H9 (cell line): ENCODE measurements around the gene TMEM176A. TPM values are rescaled to one million over a fixed set of nuclear protein-coding genes. Genes with fewer than 3 reads are reported as not detected.

Experiments
- DNase-seq: peaks from one replicate; pipeline ENCODE4 v3.0.0-alpha.2; 2017
- H2AFZ ChIP-seq: one replicate; pipeline ENCODE4 v1.6.1; 2013; ENCODE audit warnings: mild to moderate bottlenecking, low read length, control low read depth, moderate library complexity
- H2AK5ac ChIP-seq: 2 replicates; pipeline ENCODE4 v1.6.1; 2013; ENCODE audit warnings: low read length, control low read depth, mixed read lengths; ENCODE audit not compliant: insufficient read length
- H2BK120ac ChIP-seq: one replicate; pipeline ENCODE4 v1.6.1; 2013; ENCODE audit warnings: low read depth, mild to moderate bottlenecking, low read length, control low read depth, inconsistent platforms; ENCODE audit not compliant: poor library complexity, severe bottlenecking
- H2BK12ac ChIP-seq: 2 replicates; pipeline ENCODE4 v1.6.1; 2013; ENCODE audit warnings: low read length, control low read depth, mixed read lengths, low read depth; ENCODE audit not compliant: insufficient read length
- H2BK15ac ChIP-seq: 2 replicates; pipeline ENCODE4 v1.6.1; 2013; ENCODE audit warnings: low read depth, low read length, control low read depth
- H2BK20ac ChIP-seq: one replicate; pipeline ENCODE4 v1.6.1; 2013; ENCODE audit warnings: low read depth, mild to moderate bottlenecking, low read length, control low read depth, inconsistent platforms; ENCODE audit not compliant: poor library complexity, severe bottlenecking
- H2BK5ac ChIP-seq: 2 replicates; pipeline ENCODE4 v1.6.1; 2013; ENCODE audit warnings: low read length, control low read depth, mixed read lengths; ENCODE audit not compliant: insufficient read length
- H3K14ac ChIP-seq: 2 replicates; pipeline ENCODE4 v1.6.1; 2013; ENCODE audit warnings: low read length, control low read depth; ENCODE audit not compliant: insufficient read depth
- H3K18ac ChIP-seq: 2 replicates; pipeline ENCODE4 v1.6.1; 2013; ENCODE audit warnings: low read depth, mild to moderate bottlenecking, mixed read lengths, low read length, control low read depth; ENCODE audit not compliant: insufficient read length
- H3K23ac ChIP-seq: 2 replicates; pipeline ENCODE4 v1.6.1; 2013; ENCODE audit warnings: low read length, control low read depth, mixed read lengths, low read depth; ENCODE audit not compliant: insufficient read length
- H3K23me2 ChIP-seq: 2 replicates; pipeline ENCODE4 v1.6.1; 2013; ENCODE audit warnings: low read depth, mild to moderate bottlenecking, mixed read lengths, low read length, control low read depth; ENCODE audit not compliant: insufficient read length, poor library complexity, severe bottlenecking
- H3K27ac ChIP-seq: 2 replicates; pipeline ENCODE4 v1.5.1; 2013; ENCODE audit warnings: low read length, control low read depth, mixed read lengths, low read depth; ENCODE audit not compliant: insufficient read length
- H3K27me3 ChIP-seq: 2 replicates; pipeline ENCODE4 v1.6.1; 2013; ENCODE audit warnings: low read length, control low read depth, inconsistent platforms; ENCODE audit not compliant: insufficient read depth
- H3K4ac ChIP-seq: 2 replicates; pipeline ENCODE4 v1.6.1; 2013; ENCODE audit warnings: low read depth, mild to moderate bottlenecking, control low read depth, inconsistent platforms, low read length, moderate library complexity
- H3K4me1 ChIP-seq: 2 replicates; pipeline ENCODE4 v1.6.1; 2013; ENCODE audit warnings: low read length, control low read depth, inconsistent platforms; ENCODE audit not compliant: insufficient read depth
- H3K4me2 ChIP-seq: 2 replicates; pipeline ENCODE4 v1.6.1; 2013; ENCODE audit warnings: low read length, control low read depth, mixed read lengths; ENCODE audit not compliant: insufficient read length, insufficient read depth
- H3K56ac ChIP-seq: 2 replicates; pipeline ENCODE4 v1.6.1; 2013; ENCODE audit warnings: low read depth, mild to moderate bottlenecking, mixed read lengths, low read length, control low read depth; ENCODE audit not compliant: insufficient read length
- H3K79me1 ChIP-seq: 2 replicates; pipeline ENCODE4 v1.6.1; 2013; ENCODE audit warnings: low read depth, mild to moderate bottlenecking, moderate library complexity, low read length, control low read depth, inconsistent platforms; ENCODE audit not compliant: insufficient read depth, poor library complexity, severe bottlenecking
- H3K79me2 ChIP-seq: 2 replicates; pipeline ENCODE4 v1.6.1; 2013; ENCODE audit warnings: low read length, control low read depth, inconsistent platforms; ENCODE audit not compliant: insufficient read depth
- H3K9ac ChIP-seq: 2 replicates; pipeline ENCODE4 v1.6.1; 2013; ENCODE audit warnings: low read length, control low read depth, mixed read lengths; ENCODE audit not compliant: insufficient read length; ENCODE audit errors: extremely low read depth
- H3K9me3 ChIP-seq: one replicate; pipeline ENCODE4 v1.6.1; 2013; ENCODE audit warnings: low read depth, low read length, inconsistent platforms; ENCODE audit not compliant: control insufficient read depth
- H3T11ph ChIP-seq: one replicate; pipeline ENCODE4 v1.6.1; 2013; ENCODE audit warnings: mild to moderate bottlenecking, low read length, control low read depth, inconsistent platforms
- H4K20me1 ChIP-seq: one replicate; pipeline ENCODE4 v1.6.1; 2013; ENCODE audit not compliant: control insufficient read depth, insufficient read length, insufficient read depth
- H4K5ac ChIP-seq: 2 replicates; pipeline ENCODE4 v1.6.1; 2013; ENCODE audit warnings: low read depth, mild to moderate bottlenecking, mixed read lengths, low read length, control low read depth; ENCODE audit not compliant: insufficient read length
- H4K8ac ChIP-seq: replicated peaks from 2 replicates; pipeline ENCODE4 v1.6.1; 2013; ENCODE audit warnings: low read length, control low read depth, mixed read lengths, low read depth; ENCODE audit not compliant: insufficient read length
- H4K91ac ChIP-seq: 2 replicates; pipeline ENCODE4 v1.6.1; 2013; ENCODE audit warnings: low read depth, mild to moderate bottlenecking, moderate library complexity, mixed read lengths, low read length, control low read depth; ENCODE audit not compliant: insufficient read length
- H3K27ac Mint-ChIP-seq, 3 experiments: 2 replicates in 2 of 3; 3 replicates in 1 of 3; pipeline ENCODE4 v1.8.0; 2020 to 2021; ENCODE audit warnings: mixed read lengths in 3 of 3, mild to moderate bottlenecking in 1 of 3, moderate library complexity in 1 of 3
- H3K27me3 Mint-ChIP-seq: 2 replicates; pipeline ENCODE4 v1.8.0; 2021; ENCODE audit warnings: low read depth, mild to moderate bottlenecking, moderate library complexity, mixed read lengths
- H3K36me3 Mint-ChIP-seq, 3 experiments: 2 replicates in 2 of 3; 3 replicates in 1 of 3; pipeline ENCODE4 v1.8.0; 2020 to 2021; ENCODE audit warnings: low read depth in 3 of 3, mixed read lengths in 3 of 3; ENCODE audit not compliant: insufficient read depth in 1 of 3
- H3K4me1 Mint-ChIP-seq, 2 experiments: 2 replicates each; pipeline ENCODE4 v1.8.0; 2020; ENCODE audit warnings: mixed read lengths in 2 of 2
- H3K4me3 Mint-ChIP-seq, 2 experiments: 2 replicates in 1 of 2; 3 replicates in 1 of 2; pipeline ENCODE4 v1.8.0; 2020 to 2021; ENCODE audit warnings: mild to moderate bottlenecking in 2 of 2, mixed read lengths in 2 of 2, moderate library complexity in 1 of 2
- H3K9me3 Mint-ChIP-seq, 2 experiments: 2 replicates in 1 of 2; 3 replicates in 1 of 2; pipeline ENCODE4 v1.8.0; 2020; ENCODE audit warnings: mild to moderate bottlenecking in 2 of 2, mixed read lengths in 2 of 2, moderate library complexity in 1 of 2
- CTCF ChIP-seq: fragments of 200-600 bp; sonication (generic); conservative IDR thresholded peaks from 3 replicates; pipeline ENCODE4 v1.8.0; 2021; ENCODE audit warnings: antibody characterized with exemption, mild to moderate bottlenecking
- WGBS: extraction: QIAGEN DNeasy Blood & Tissue Kit; methylation state at CpG from one replicate; pipeline ENCODE4 v1.1.7; 2013; ENCODE audit warnings: missing lambda C conversion rate, low lambda C conversion rate, mixed read lengths; ENCODE audit not compliant: insufficient read length; ENCODE audit errors: extremely low coverage; 5-methylcytosine and 5-hydroxymethylcytosine counted together
- total RNA-seq: library from RNA; stranded (reverse); gene quantifications from 2 replicates; pipeline ENCODE4 v1.2.1, GENCODE V29; 2021

Gene TMEM176A
- total RNA-seq, 1 experiment from 2014 or later, result not detected

GRCh38 chr7:150823484-150824126, 23.0 kb downstream of the TMEM176A start:
- peaks cover 30% of the 10 kb centered on the region for H3K27me3 Mint-ChIP-seq
- H3K4me1 ChIP-seq, result no peaks in the 10 kb centered on the region
- H3K36me3 Mint-ChIP-seq, result no peaks in the 10 kb centered on the region
- H3K56ac ChIP-seq, result no peak overlapping the region
- H3K4me3 Mint-ChIP-seq, result no peak overlapping the region
- H3K79me2 ChIP-seq, result no peaks in the 10 kb centered on the region
- H3K4me1 Mint-ChIP-seq, result peaks cover 6 to 20% of the 10 kb centered on the region in 2 experiments; a peak in 3 of 4 replicates
- H4K8ac ChIP-seq, result no peak overlapping the region
- H3K4me2 ChIP-seq, result no peak overlapping the region
- H3K18ac ChIP-seq, result no peak overlapping the region
- no peak overlapping the region for H2BK12ac ChIP-seq
- H2BK120ac ChIP-seq, result no peak overlapping the region
- H2BK15ac ChIP-seq, result no peak overlapping the region
- no peaks in the 10 kb centered on the region for H3K9me3 Mint-ChIP-seq
- no peak overlapping the region for H4K5ac ChIP-seq
- no peak overlapping the region for H4K91ac ChIP-seq
- no peak overlapping the region for H2AK5ac ChIP-seq
- no peak for TF ChIP-seq CTCF
- no peaks in the 10 kb centered on the region for H3K9me3 ChIP-seq
- H2BK5ac ChIP-seq, result no peak overlapping the region
- H3K23ac ChIP-seq, result no peak overlapping the region
- no peak overlapping the region for H3K27ac ChIP-seq
- DNase-seq, result no peak
- H2AFZ ChIP-seq, result no peak overlapping the region
- no peaks in the 10 kb centered on the region for H4K20me1 ChIP-seq
- no CpG with 5 or more reads among the region's 10 CpGs for WGBS
- H3K79me1 ChIP-seq, result no peaks in the 10 kb centered on the region
- H3K27ac Mint-ChIP-seq, result no peak overlapping the region
- H3T11ph ChIP-seq, result no peak overlapping the region
- H2BK20ac ChIP-seq, result no peak overlapping the region
- H3K14ac ChIP-seq, result no peak overlapping the region
- no peaks in the 10 kb centered on the region for H3K23me2 ChIP-seq
- no peak overlapping the region for H3K4ac ChIP-seq
- H3K27me3 ChIP-seq, result no peaks in the 10 kb centered on the region
- no peak overlapping the region for H3K9ac ChIP-seq
